LNCAP (cell line): ENCODE results near the gene SPATA31E1.

Experiments
- TF ChIP-seq, protein P1 (sequence below): fragments of 450-650 bp; IDR thresholded peaks from 2 replicates; pipeline ENCODE4 v1.5.1; 2017; ENCODE audit warnings: mild to moderate bottlenecking

SPATA31E1 gene

DNA sequence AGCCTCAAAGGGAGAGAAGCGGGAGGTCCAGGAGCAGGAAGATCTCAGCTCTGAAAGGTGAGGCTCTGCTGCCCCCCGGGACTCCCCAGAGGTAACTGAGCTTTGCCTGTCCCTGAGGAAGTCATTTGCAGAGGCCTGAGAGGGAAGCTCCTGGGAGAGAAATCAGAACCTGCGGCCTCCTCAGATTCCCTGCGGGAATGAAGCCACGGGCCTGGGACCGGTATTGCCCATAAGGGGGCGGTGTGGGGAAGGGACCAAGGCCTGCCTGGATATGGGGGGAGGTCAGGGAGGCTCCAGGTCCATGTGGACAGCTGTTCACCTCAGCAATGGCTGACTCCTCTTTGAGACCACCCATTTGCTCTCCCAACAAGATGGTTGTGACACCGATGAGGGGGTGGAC lies 1.3 kb downstream of the SPATA31E1 start:
- TF ChIP-seq, protein P1, sequence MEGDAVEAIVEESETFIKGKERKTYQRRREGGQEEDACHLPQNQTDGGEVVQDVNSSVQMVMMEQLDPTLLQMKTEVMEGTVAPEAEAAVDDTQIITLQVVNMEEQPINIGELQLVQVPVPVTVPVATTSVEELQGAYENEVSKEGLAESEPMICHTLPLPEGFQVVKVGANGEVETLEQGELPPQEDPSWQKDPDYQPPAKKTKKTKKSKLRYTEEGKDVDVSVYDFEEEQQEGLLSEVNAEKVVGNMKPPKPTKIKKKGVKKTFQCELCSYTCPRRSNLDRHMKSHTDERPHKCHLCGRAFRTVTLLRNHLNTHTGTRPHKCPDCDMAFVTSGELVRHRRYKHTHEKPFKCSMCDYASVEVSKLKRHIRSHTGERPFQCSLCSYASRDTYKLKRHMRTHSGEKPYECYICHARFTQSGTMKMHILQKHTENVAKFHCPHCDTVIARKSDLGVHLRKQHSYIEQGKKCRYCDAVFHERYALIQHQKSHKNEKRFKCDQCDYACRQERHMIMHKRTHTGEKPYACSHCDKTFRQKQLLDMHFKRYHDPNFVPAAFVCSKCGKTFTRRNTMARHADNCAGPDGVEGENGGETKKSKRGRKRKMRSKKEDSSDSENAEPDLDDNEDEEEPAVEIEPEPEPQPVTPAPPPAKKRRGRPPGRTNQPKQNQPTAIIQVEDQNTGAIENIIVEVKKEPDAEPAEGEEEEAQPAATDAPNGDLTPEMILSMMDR: no peak

DNA sequence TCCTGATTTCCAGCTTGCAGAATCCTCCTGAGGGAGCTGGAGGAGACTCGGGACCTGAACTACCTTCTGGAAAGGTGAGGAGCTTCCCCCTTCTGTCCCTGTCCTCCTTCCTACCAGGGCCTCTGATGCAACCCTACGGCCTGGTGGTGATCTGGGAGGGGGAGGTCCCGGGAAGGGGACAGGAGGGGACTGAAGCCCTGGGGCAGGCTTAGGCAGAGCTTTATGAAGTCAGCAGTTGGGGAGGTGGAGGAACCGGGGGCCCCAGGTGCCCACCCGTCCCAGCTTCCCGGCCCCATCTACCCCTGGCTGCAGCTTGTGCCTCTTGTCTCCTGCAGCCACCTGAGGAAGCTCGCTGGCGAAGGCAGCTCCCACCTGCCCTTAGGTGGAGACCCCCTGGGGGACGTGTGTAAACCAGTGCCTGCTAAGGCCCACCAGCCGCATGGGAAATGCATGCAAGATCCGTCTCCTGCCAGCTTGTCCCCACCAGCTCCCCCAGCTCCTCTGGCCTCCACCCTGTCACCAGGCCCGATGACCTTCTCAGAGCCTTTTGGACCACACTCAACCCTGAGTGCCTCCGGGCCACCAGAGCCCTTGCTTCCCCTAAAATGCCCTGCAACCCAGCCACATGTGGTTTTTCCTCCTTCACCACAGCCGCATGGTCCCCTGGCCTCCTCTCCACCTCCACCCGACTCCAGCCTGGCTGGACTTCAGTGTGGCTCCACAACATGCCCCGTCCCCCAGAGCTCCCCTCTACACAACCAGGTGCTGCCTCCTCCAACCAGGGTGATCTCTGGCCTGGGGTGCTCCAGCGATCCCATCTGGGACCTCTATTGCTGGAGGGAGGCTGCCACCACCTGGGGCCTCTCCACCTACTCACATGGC lies 2.1 kb downstream of the SPATA31E1 start:
- TF ChIP-seq, protein P1: no peak

DNA sequence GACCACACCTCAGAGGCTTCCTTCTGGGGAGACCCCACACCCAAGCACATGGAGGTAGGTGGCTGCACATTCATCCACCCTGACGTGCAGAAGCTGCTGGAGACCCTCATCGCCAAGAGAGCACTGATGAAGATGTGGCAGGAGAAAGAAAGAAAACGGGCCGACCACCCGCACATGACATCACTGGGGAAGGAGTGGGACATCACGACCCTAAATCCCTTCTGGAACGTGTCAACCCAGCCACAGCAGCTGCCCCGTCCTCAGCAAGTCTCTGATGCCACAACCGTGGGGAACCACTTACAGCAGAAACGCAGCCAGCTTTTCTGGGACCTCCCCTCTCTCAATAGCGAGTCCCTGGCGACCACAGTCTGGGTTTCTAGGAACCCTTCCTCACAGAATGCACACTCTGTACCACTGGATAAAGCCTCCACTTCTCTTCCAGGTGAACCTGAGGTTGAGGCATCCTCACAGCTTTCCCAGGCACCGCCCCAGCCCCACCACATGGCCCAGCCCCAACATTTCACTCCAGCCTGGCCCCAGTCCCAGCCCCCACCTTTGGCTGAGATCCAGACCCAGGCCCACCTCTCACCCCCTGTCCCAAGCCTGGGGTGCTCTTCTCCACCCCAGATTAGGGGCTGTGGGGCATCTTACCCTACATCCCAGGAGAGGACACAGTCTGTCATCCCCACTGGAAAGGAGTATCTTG lies 3.0 kb downstream of the SPATA31E1 start:
- TF ChIP-seq, protein P1: no peak

DNA sequence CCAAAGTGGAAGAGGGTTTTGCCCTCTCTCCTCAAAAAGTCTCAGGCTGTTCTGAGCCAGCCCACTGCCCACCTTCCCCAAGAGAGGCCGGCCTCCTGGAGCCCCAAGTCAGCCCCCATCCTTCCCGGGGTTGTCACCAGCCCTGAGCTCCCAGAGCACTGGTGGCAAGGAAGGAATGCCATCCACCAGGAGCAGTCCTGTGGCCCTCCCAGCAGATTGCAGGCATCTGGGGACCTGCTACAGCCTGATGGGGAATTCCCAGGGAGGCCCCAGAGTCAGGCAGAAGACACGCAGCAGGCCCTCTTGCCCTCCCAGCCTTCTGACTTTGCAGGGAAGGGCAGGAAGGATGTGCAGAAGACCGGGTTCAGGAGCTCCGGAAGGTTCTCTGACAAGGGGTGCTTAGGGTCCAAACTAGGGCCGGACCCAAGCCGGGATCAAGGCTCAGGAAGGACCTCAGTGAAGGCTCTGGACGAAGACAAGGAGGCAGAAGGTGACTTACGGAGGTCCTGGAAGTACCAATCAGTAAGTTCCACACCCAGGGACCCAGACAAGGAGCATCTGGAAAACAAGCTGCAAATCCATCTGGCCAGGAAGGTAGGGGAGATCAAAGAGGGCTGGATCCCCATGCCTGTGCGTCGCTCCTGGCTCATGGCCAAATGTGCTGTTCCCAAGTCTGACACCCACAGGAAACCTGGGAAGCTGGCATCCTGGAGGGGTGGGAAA lies 3.7 kb downstream of the SPATA31E1 start:
- TF ChIP-seq, protein P1: no peak

DNA sequence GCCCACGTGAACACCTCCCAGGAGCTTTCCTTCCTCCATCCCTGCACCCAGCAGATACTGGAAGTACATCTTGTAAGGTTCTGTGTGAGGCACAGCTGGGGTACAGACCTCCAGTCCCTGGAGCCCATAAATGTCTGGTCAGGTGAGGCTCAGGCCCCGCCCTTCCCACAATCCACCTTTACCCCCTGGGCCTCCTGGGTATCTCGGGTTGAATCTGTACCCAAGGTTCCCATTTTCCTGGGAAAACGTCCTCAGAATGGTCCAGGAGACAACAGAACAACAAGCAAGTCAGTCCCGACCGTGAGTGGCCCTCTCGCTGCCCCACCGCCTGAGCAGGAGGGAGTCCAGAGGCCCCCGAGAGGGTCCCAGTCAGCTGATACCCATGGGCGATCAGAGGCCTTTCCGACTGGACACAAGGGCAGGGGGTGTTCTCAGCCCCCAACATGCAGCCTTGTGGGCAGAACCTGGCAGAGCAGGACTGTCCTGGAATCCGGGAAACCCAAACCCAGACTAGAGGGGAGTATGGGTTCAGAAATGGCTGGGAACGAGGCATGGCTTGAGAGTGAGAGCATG lies 4.3 kb downstream of the SPATA31E1 start:
- TF ChIP-seq, protein P1: no peak

DNA sequence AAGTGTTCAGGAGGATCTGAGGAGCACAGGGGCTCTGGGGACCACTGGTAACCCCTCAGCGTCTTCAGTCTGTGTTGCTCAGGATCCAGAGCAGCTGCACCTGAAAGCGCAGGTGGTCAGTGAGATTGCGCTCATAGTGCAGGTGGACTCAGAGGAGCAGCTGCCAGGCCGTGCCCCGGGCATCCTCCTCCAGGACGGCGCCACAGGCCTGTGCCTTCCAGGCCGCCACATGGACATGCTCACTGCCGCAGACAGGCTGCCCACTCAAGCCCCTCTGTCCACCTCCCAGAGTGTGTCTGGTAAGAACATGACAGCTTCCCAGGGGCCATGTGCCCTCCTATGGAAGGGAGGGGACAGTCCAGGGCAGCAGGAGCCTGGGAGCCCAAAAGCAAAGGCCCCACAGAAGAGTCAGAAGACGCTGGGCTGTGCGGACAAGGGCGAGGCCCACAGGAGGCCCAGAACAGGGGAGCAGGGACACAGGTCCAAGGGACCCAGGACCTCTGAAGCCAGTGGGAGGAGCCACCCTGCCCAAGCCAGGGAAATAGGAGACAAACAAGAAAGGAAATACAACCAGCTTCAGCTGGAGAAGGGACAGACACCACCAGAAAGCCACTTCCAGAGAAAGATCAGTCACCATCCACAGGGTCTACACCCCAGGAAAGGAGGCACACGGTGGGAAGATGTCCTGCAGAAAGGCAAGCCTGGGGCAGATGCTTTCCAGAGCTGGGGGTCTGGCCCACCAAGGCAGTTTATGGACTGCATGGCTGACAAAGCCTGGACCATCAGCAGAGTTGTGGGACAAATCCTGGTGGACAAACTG lies 5.2 kb downstream of the SPATA31E1 start:
- TF ChIP-seq, protein P1: no peak

DNA sequence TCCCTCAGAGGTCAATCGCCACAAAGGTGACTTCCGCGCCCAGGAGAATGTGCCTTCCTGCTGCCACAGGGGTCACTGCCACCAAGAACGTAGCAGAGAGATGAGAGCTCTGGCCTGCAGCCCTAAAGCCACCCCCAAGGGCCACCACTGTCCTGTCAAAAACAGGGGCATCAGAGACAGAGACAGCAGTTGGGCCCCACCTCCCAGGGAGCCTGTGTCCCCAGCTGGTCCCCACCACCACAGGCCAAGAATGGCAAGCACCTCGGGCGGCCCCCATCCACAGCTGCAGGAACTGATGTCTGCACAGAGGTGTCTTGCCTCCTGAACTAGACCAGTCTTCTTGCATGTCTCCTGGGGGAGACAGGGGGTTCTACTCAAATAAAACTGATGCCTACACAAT lies 5.8 kb downstream of the SPATA31E1 start:
- TF ChIP-seq, protein P1: no peak
